HepG2 (cell line): ENCODE data around the gene ARHGEF10L. TPM values are rescaled to one million over a fixed set of nuclear protein-coding genes. Genes with fewer than 3 reads are reported as not detected.

ENCODE experiments used
- ATAC-seq: fragments of 200-7000 bp; cut with Tn5 transposase; 3 replicates; pipeline ENCODE4 v1.9.1; 2020; ENCODE audit warnings: mild to moderate bottlenecking, moderate library complexity
- BruUV-seq: library from RNA; stranded (reverse); fragments of 400-500 nt; replicated peaks from 2 replicates; lab custom pipeline; 2021; lab: Mats Ljungman, UMichigan
- CTCF ChIA-PET: fragments of 300-600 bp; formaldehyde crosslinking; extraction: SDS; loops from one replicate; lab custom pipeline; 2021; ENCODE audit warnings: low total read pairs, inconsistent platforms, low intra/inter-chr PET ratio; lab: Yijun Ruan, JAX
- POLR2A ChIA-PET: fragments of 350-600 bp; sonication (Branson Sonifier 250); formaldehyde crosslinking; loops from one replicate; lab custom pipeline; 2020; ENCODE audit warnings: antibody characterized with exemption, inconsistent platforms; lab: Yijun Ruan, JAX
- DNase-seq: peaks from one replicate; pipeline ENCODE4 v3.0.0-alpha.2; 2015; ENCODE audit warnings: low spot score
- FAIRE-seq: peaks from 3 replicates; lab custom pipeline; 2011; peaks lifted over from hg19 to GRCh38; lab: Jason Lieb, UNC
- H2AFZ ChIP-seq: one replicate; pipeline ENCODE4 v1.6.1; 2011; ENCODE audit warnings: low read length, inconsistent platforms
- H3K27ac ChIP-seq: fragments of 300-600 bp; 3 replicates; pipeline ENCODE4 v1.8.0; 2011; ENCODE audit warnings: mixed run types, mild to moderate bottlenecking, mixed read lengths, low read length, inconsistent platforms; ENCODE audit not compliant: insufficient read depth; ENCODE audit errors: extremely low read length
- H3K27me3 ChIP-seq, 2 experiments: fragments of 200-600 bp in 1 of 2; 2 replicates in 1 of 2; 3 replicates in 1 of 2; pipeline versions ENCODE4 v1.6.0 to v1.8.0; 2011; ENCODE audit warnings: low read length in 2 of 2, mild to moderate bottlenecking in 2 of 2, moderate library complexity in 2 of 2, inconsistent platforms in 1 of 2; ENCODE audit not compliant: insufficient read depth in 2 of 2, control insufficient read depth in 1 of 2
- H3K36me3 ChIP-seq, 2 experiments: fragments of 200-600 bp in 1 of 2; replicated peaks in 1 of 2; 2 replicates in 1 of 2; 3 replicates in 1 of 2; pipeline versions ENCODE4 v1.5.1 to v1.8.0; 2011; ENCODE audit warnings: low read length in 2 of 2, inconsistent platforms in 1 of 2; ENCODE audit not compliant: insufficient read depth in 2 of 2, control insufficient read depth in 1 of 2
- H3K4me1 ChIP-seq: 2 replicates; pipeline ENCODE4 v1.5.1; 2012; ENCODE audit warnings: low read length, inconsistent platforms; ENCODE audit not compliant: insufficient read depth
- H3K4me2 ChIP-seq: 2 replicates; pipeline ENCODE4 v1.6.0; 2011; ENCODE audit warnings: low read depth, low read length, inconsistent platforms
- H3K4me3 ChIP-seq, 3 experiments: fragments of 200-600 bp in 1 of 3; sonication (generic), shearing (Covaris generic) in 1 of 3; replicated peaks in 1 of 3; 2 replicates each; pipeline ENCODE4 v1.5.1; 2011 to 2016; ENCODE audit warnings: low read length in 3 of 3, inconsistent platforms in 2 of 3, low read depth in 2 of 3, mild to moderate bottlenecking in 2 of 3, control low read depth in 1 of 3, mixed read lengths in 1 of 3; ENCODE audit not compliant: insufficient read depth in 1 of 3
- H3K79me2 ChIP-seq: one replicate; pipeline ENCODE4 v1.6.1; 2011; ENCODE audit warnings: low read length, inconsistent platforms; ENCODE audit not compliant: insufficient read depth
- H3K9ac ChIP-seq: 2 replicates; pipeline ENCODE4 v1.6.0; 2011; ENCODE audit warnings: mild to moderate bottlenecking, low read depth, low read length, inconsistent platforms; ENCODE audit not compliant: insufficient read depth
- H3K9me3 ChIP-seq: 2 replicates; pipeline ENCODE4 v1.5.1; 2012; ENCODE audit warnings: mild to moderate bottlenecking, low read length
- H4K20me1 ChIP-seq: 2 replicates; pipeline ENCODE4 v1.6.0; 2011; ENCODE audit warnings: inconsistent platforms, mild to moderate bottlenecking, low read length, moderate library complexity; ENCODE audit not compliant: insufficient read depth
- AGO2 ChIP-seq: fragments of 200-400 bp; formaldehyde crosslinking; optimal IDR thresholded peaks from 2 replicates; pipeline ENCODE3; 2017; ENCODE audit warnings: mild to moderate bottlenecking, low read depth, low read length, moderate library complexity
- CHD4 ChIP-seq: fragments of 200-600 bp; sonication (generic); IDR thresholded peaks from 2 replicates; pipeline ENCODE4 v1.7.0; 2017; ENCODE audit warnings: mild to moderate bottlenecking, low read length, borderline replicate concordance
- IRF2 ChIP-seq: IDR thresholded peaks from 2 replicates; pipeline ENCODE4 v1.6.1; 2018; ENCODE audit warnings: missing genetic modification reagents, missing compliant biosample characterization
- KAT2B ChIP-seq: fragments of 150-350 bp; IDR thresholded peaks from 2 replicates; pipeline ENCODE4 v1.6.1; 2014; ENCODE audit warnings: low read depth, low read length, borderline replicate concordance
- KLF9 ChIP-seq: IDR thresholded peaks from 2 replicates; pipeline ENCODE4 v1.6.1; 2016; ENCODE audit warnings: low read depth
- NR2F6 ChIP-seq, 2 experiments: IDR thresholded peaks; 2 replicates each; pipeline ENCODE4 v1.6.1; 2016; ENCODE audit warnings: antibody characterized with exemption in 1 of 2, mild to moderate bottlenecking in 1 of 2
- RBM22 ChIP-seq: fragments of 200-400 bp; formaldehyde crosslinking; optimal IDR thresholded peaks from 2 replicates; pipeline ENCODE3; 2017; ENCODE audit warnings: mild to moderate bottlenecking, low read length, moderate library complexity
- ZC3H4 ChIP-seq: sonication (generic); formaldehyde crosslinking; IDR thresholded peaks from 2 replicates; pipeline ENCODE4 v1.4.0; 2020; ENCODE audit warnings: missing genetic modification reagents, borderline replicate concordance
- ZNF557 ChIP-seq: sonication (generic); formaldehyde crosslinking; IDR thresholded peaks from 2 replicates; pipeline ENCODE4 v1.4.0; 2020; ENCODE audit warnings: missing genetic modification reagents
- ZNF678 ChIP-seq: sonication (generic); formaldehyde crosslinking; IDR thresholded peaks from 2 replicates; pipeline ENCODE4 v1.4.0; 2020; ENCODE audit warnings: mild to moderate bottlenecking, missing genetic modification reagents
- ZNF878 ChIP-seq: sonication (generic); formaldehyde crosslinking; IDR thresholded peaks from 2 replicates; pipeline ENCODE4 v1.8.1; 2023; ENCODE audit warnings: mild to moderate bottlenecking, missing genetic modification reagents, moderate library complexity
- ZSCAN25 ChIP-seq: sonication (generic); formaldehyde crosslinking; IDR thresholded peaks from 2 replicates; pipeline ENCODE4 v1.8.0; 2022; ENCODE audit warnings: mild to moderate bottlenecking, missing genetic modification reagents
- WGBS: methylation state at CpG from one replicate; pipeline ENCODE4 v1.1.6; 2017; ENCODE audit warnings: low lambda C conversion rate; 5-methylcytosine and 5-hydroxymethylcytosine counted together
- in situ Hi-C: cut with HindIII; loops from 2 replicates; pipeline ENCODE4 v1.10.0; 2017; ENCODE audit warnings: low pct_unique_long_range_greater_than_20kb; ENCODE audit not compliant: extremely low pct_ligation_motif_present
- intact Hi-C: fragments of 100-400 bp; cut with micrococcal nuclease; formaldehyde crosslinking; loops from one replicate; pipeline ENCODE4 v1.10.0; 2022; ENCODE audit not compliant: unreplicated experiment
- polyA plus RNA-seq, 8 experiments: library from polyadenylated mRNA; depleted of rRNA in 3 of 8; stranded (reverse) in 7 of 8; unstranded in 1 of 8; fragments of >200 nt; fragmentation: Illumina TruSeq in 4 of 8; extraction: Trizol in 4 of 8; gene quantifications; 2 replicates each; pipeline versions ENCODE4 v1.2.1 to v1.2.3, GENCODE V29; 2011 to 2016; ENCODE audit warnings: low read depth in 4 of 8, missing spikeins in 1 of 8, mixed read lengths in 1 of 8; ENCODE audit not compliant: insufficient read depth in 1 of 8
- total RNA-seq, 5 experiments: library from RNA; depleted of rRNA; stranded (reverse); fragments of >200 nt; fragmentation: Illumina TruSeq; extraction: Trizol; gene quantifications; 2 replicates each; pipeline ENCODE4 v1.2.3, GENCODE V29; 2016; ENCODE audit warnings: low read depth in 1 of 5

ARHGEF10L gene
- total and polyA plus RNA-seq, 2 of the 13 experiments (the other 11 are each of a cell fraction or from before 2014, with no cell fraction given) = 46.5 to 78.3 TPM

- no peak for TF ChIP-seq ZNF678 (CRISPR knock-in tag)
- TF ChIP-seq ZNF878 (CRISPR knock-in tag) = no peak
These were observed 91.5 kb downstream of the ARHGEF10L start (continued) for GRCh38 chr1:17630986-17631385.

- no TSS peak for BruUV-seq
- FAIRE-seq (no peak), ATAC-seq (no peak)
- POLR2A ChIA-PET = no interaction called here
- H3K9ac ChIP-seq = no peak overlapping the region
- CTCF ChIA-PET = no interaction called here
- TF ChIP-seq KAT2B (no peak), ZC3H4 (CRISPR knock-in tag) (no peak), ZSCAN25 (no peak), AGO2 (peak; percentile 3), CHD4 (no peak), NR2F6 (IDR thresholded peaks at IDR 0.05) (no peak), NR2F6 (CRISPR knock-in tag; IDR thresholded peaks at IDR 0.05) (no peak), RBM22 (peak; percentile 44), IRF2 (CRISPR knock-in tag) (no peak), KLF9 (no peak), ZNF557 (CRISPR knock-in tag) (no peak)
- TF ChIP-seq, all 625 proteins: peak for 2
- DNase-seq = no peak
- in situ Hi-C loops = no loop called here
- no peak overlapping the region for H3K4me2 ChIP-seq
- H3K9me3 ChIP-seq = no peaks in the 10 kb centered on the region
- intact Hi-C loops = no loop called here
- 90% methylated on average over 2 of the region's 8 CpGs for WGBS
- H3K36me3 ChIP-seq = peaks cover 69 to 84% of the 10 kb centered on the region in 2 experiments
- no peaks in the 10 kb centered on the region for H3K27me3 ChIP-seq
- H2AFZ ChIP-seq = no peak overlapping the region
- H4K20me1 ChIP-seq = no peaks in the 10 kb centered on the region; the same call in 1 of the 2 replicates
- H3K4me1 ChIP-seq = no peaks in the 10 kb centered on the region
- H3K79me2 ChIP-seq = no peaks in the 10 kb centered on the region
- no peak overlapping the region for H3K27ac ChIP-seq
- no peak overlapping the region for H3K4me3 ChIP-seq
These were observed 91.9 kb downstream of the ARHGEF10L start for GRCh38 chr1:17631410-17631809.
